ENCODE measurements around the gene ZNF823. TPM values are rescaled to one million over a fixed set of nuclear protein-coding genes. Genes with fewer than 3 reads are reported as not detected.

Gene ZNF823
- total and polyA plus RNA-seq, 2 of the 13 experiments (the other 11 are each of a cell fraction or from before 2014, with no cell fraction given), result 5.7 to 11.7 TPM

- TF ChIP-seq FOXP4 (CRISPR knock-in tag; IDR thresholded peaks at IDR 0.05), result no peak
- TF ChIP-seq ZNF770 (CRISPR knock-in tag; IDR thresholded peaks at IDR 0.05), result peak; percentile 56; the same call in 1 of the 2 replicates
- TF ChIP-seq MTF1 (CRISPR knock-in tag; IDR thresholded peaks at IDR 0.05), result no peak
- no peak for TF ChIP-seq KLF12 (CRISPR knock-in tag; IDR thresholded peaks at IDR 0.05; ENCODE audit: borderline replicate concordance)
- no peak for TF ChIP-seq NR0B2 (CRISPR knock-in tag; IDR thresholded peaks at IDR 0.05)
- no peak for TF ChIP-seq FOXJ3 (CRISPR knock-in tag; IDR thresholded peaks at IDR 0.05; ENCODE audit: borderline replicate concordance)
- TF ChIP-seq ZFP91 (CRISPR knock-in tag; IDR thresholded peaks at IDR 0.05; ENCODE audit: borderline replicate concordance), result peak; percentile 86; the same call in 1 of the 2 replicates
- TF ChIP-seq E2F1 (CRISPR knock-in tag; IDR thresholded peaks at IDR 0.05), result no peak
- TF ChIP-seq HOXD1 (CRISPR knock-in tag; IDR thresholded peaks at IDR 0.05), result no peak
- TF ChIP-seq AHR (CRISPR knock-in tag; IDR thresholded peaks at IDR 0.05), result no peak
- 0 out of 2 replicates have a peak, but pooled peaks have one; percentile 52 for TF ChIP-seq ERF (CRISPR knock-in tag; IDR thresholded peaks at IDR 0.05)
- TF ChIP-seq MIER2 (CRISPR knock-in tag; IDR thresholded peaks at IDR 0.05), result no peak
- no peak for TF ChIP-seq ZNF225 (CRISPR knock-in tag; IDR thresholded peaks at IDR 0.05)
- peak; percentile 63; the same call in 1 of the 2 replicates for TF ChIP-seq TFE3 (CRISPR knock-in tag; IDR thresholded peaks at IDR 0.05)
- TF ChIP-seq ZNF83 (CRISPR knock-in tag; IDR thresholded peaks at IDR 0.05; ENCODE audit: borderline replicate concordance), result no peak
- peak; percentile 80; the same call in 1 of the 2 replicates for TF ChIP-seq ZSCAN21 (CRISPR knock-in tag; IDR thresholded peaks at IDR 0.05; ENCODE audit: borderline replicate concordance)
- no peak for TF ChIP-seq GPBP1L1 (CRISPR knock-in tag; IDR thresholded peaks at IDR 0.05)
Measured at GRCh38 chr19:11766597-11767591, 28.1 kb upstream of the ZNF823 start, which contains the start of gene ZNF441 (continued).
